GM10266 (cell line): Measurements from ENCODE around the gene PRPF19.

Experiments
- DNase-seq: peaks from one replicate; pipeline ENCODE4 v3.0.0; 2012; ENCODE audit errors: extremely low spot score
- CTCF ChIP-seq: IDR thresholded peaks from 2 replicates; pipeline ENCODE4 v1.5.1; 2012; ENCODE audit warnings: mild to moderate bottlenecking, low read depth; ENCODE audit not compliant: control insufficient read depth, insufficient read depth; ENCODE audit errors: missing control alignments

PRPF19 gene

GRCh38 chr11:60933416-60934123 lies 27.2 kb upstream of the PRPF19 start:
- DNase-seq: no peak
- no peak for TF ChIP-seq CTCF

GRCh38 chr11:60932605-60933356 lies 26.4 kb upstream of the PRPF19 start:
- no peak for DNase-seq
- no peak for TF ChIP-seq CTCF

- no peak for DNase-seq
- no peak for TF ChIP-seq CTCF
Measured at GRCh38 chr11:60931917-60932316, 25.5 kb upstream of the PRPF19 start.

- no peak for DNase-seq
- TF ChIP-seq CTCF: no peak
Measured at GRCh38 chr11:60930394-60930793, 24.0 kb upstream of the PRPF19 start.

- DNase-seq: no peak
- no peak for TF ChIP-seq CTCF
Measured at GRCh38 chr11:60929764-60930163, 23.4 kb upstream of the PRPF19 start.

GRCh38 chr11:60928563-60929001 lies 22.2 kb upstream of the PRPF19 start:
- TF ChIP-seq CTCF: no peak
- DNase-seq: no peak

- DNase-seq: no peak
- no peak for TF ChIP-seq CTCF
Measured at GRCh38 chr11:60927600-60927999, 21.2 kb upstream of the PRPF19 start.
